Measurements from ENCODE around the gene HOMER3. TPM values are rescaled to one million over a fixed set of nuclear protein-coding genes. Genes with fewer than 3 reads are reported as not detected.
"Not testable (repeated sequence)": the region's sequence is repeated elsewhere in the genome, so short reads cannot be mapped to it uniquely, and the experiment has no call there.

The HOMER3 gene
- total RNA-seq, 1 donor from 2014 or later: 0.75 TPM

- no peak for DNase-seq (ENCODE audit: low spot score)
- H3K9me3 Mint-ChIP-seq: no peaks in the 10 kb centered on the region
- H3K4me1 Mint-ChIP-seq (ENCODE audit: low read depth): no peaks in the 10 kb centered on the region
- intact Hi-C loops (cut with micrococcal nuclease): no loop called here
- no peak overlapping the region for H3K4me3 Mint-ChIP-seq
- no peaks in the 10 kb centered on the region for H3K36me3 Mint-ChIP-seq (ENCODE audit: low read depth)
- H3K27me3 Mint-ChIP-seq (ENCODE audit: insufficient read depth): no peaks in the 10 kb centered on the region
- no peak overlapping the region for H3K27ac Mint-ChIP-seq
These were observed 29.1 kb upstream of the HOMER3 start for GRCh38 chr19:18969931-18970659.

- no peaks in the 10 kb centered on the region for H3K4me1 Mint-ChIP-seq (ENCODE audit: low read depth)
These were observed 26.5 kb upstream of the HOMER3 start for GRCh38 chr19:18967358-18968146.

DNA sequence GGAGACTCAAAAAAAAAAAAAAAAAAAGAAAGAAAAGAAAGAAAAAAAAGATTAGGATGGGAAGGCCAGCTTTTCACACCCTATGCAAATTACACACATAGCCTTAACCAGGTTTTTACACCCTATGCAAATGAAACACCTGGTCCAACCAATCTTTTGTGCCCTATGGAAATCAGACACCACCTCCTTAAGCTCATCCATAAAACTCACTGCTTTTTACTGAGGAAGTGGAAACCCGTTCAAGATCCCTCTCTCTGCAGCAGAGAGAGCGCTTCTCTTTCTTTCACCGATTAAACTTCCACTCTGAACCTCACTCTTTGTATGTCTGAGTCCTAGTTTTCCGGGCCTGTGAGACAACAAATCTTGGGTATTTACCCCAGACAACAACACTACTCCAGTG is 25.3 kb upstream of the HOMER3 start:
- Mint-ChIP-seq H3K9me3 (no peaks in the 10 kb centered on the region), H3K27ac (no peak overlapping the region), H3K4me3 (no peak overlapping the region), H3K36me3 (ENCODE audit: low read depth) (no peaks in the 10 kb centered on the region), H3K27me3 (ENCODE audit: insufficient read depth) (peaks cover 15% of the 10 kb centered on the region), H3K4me1 (ENCODE audit: low read depth) (peaks cover 11% of the 10 kb centered on the region)
- intact Hi-C loops (cut with micrococcal nuclease): no loop called here
- no peak for DNase-seq (ENCODE audit: low spot score)

More at GRCh38 chr19:18967358-18968146, 26.5 kb upstream of the HOMER3 start:
- peaks cover 6% of the 10 kb centered on the region for H3K27me3 Mint-ChIP-seq (ENCODE audit: insufficient read depth)
- H3K9me3 Mint-ChIP-seq: no peaks in the 10 kb centered on the region
- no peak overlapping the region for H3K4me3 Mint-ChIP-seq
- DNase-seq (ENCODE audit: low spot score): no peak
- H3K36me3 Mint-ChIP-seq (ENCODE audit: low read depth): no peaks in the 10 kb centered on the region
- H3K27ac Mint-ChIP-seq: peak overlapping the region; percentile 48
- intact Hi-C loops (cut with micrococcal nuclease): no loop called here

- H3K36me3 Mint-ChIP-seq (ENCODE audit: low read depth): no peaks in the 10 kb centered on the region
- H3K4me3 Mint-ChIP-seq: no peak overlapping the region
- H3K27me3 Mint-ChIP-seq (ENCODE audit: insufficient read depth): peaks cover 18% of the 10 kb centered on the region
- H3K4me1 Mint-ChIP-seq (ENCODE audit: low read depth): peaks cover 13% of the 10 kb centered on the region
- DNase-seq (ENCODE audit: low spot score): no peak
- intact Hi-C loops (cut with micrococcal nuclease): no loop called here
- no peak overlapping the region for H3K27ac Mint-ChIP-seq
- H3K9me3 Mint-ChIP-seq: no peaks in the 10 kb centered on the region
These were observed 23.1 kb upstream of the HOMER3 start for GRCh38 chr19:18964121-18964520.

- H3K27me3 Mint-ChIP-seq (ENCODE audit: insufficient read depth): peaks cover 18% of the 10 kb centered on the region
- no peak overlapping the region for H3K4me3 Mint-ChIP-seq
- DNase-seq (ENCODE audit: low spot score): no peak
- intact Hi-C loops (cut with micrococcal nuclease): no loop called here
- H3K36me3 Mint-ChIP-seq (ENCODE audit: low read depth): no peaks in the 10 kb centered on the region
- H3K4me1 Mint-ChIP-seq (ENCODE audit: low read depth): peaks cover 13% of the 10 kb centered on the region
- H3K27ac Mint-ChIP-seq: no peak overlapping the region
- no peaks in the 10 kb centered on the region for H3K9me3 Mint-ChIP-seq
These were observed 21.0 kb upstream of the HOMER3 start for GRCh38 chr19:18961767-18962620.

- peaks cover 13% of the 10 kb centered on the region for H3K4me1 Mint-ChIP-seq (ENCODE audit: low read depth)
- H3K27ac Mint-ChIP-seq: no peak overlapping the region
- no peak overlapping the region for H3K4me3 Mint-ChIP-seq
- no peak for DNase-seq (ENCODE audit: low spot score)
- no peaks in the 10 kb centered on the region for H3K9me3 Mint-ChIP-seq
- peaks cover 18% of the 10 kb centered on the region for H3K27me3 Mint-ChIP-seq (ENCODE audit: insufficient read depth)
- intact Hi-C loops (cut with micrococcal nuclease): no loop called here
- no peaks in the 10 kb centered on the region for H3K36me3 Mint-ChIP-seq (ENCODE audit: low read depth)
These were observed 19.4 kb upstream of the HOMER3 start for GRCh38 chr19:18960370-18960769.

- no peaks in the 10 kb centered on the region for H3K4me1 Mint-ChIP-seq (ENCODE audit: low read depth)
- intact Hi-C loops (cut with micrococcal nuclease): no loop called here
- no peak for DNase-seq (ENCODE audit: low spot score)
- no peak overlapping the region for H3K4me3 Mint-ChIP-seq
- H3K9me3 Mint-ChIP-seq: no peaks in the 10 kb centered on the region
- no peaks in the 10 kb centered on the region for H3K36me3 Mint-ChIP-seq (ENCODE audit: low read depth)
- peaks cover 6% of the 10 kb centered on the region for H3K27me3 Mint-ChIP-seq (ENCODE audit: insufficient read depth)
- no peak overlapping the region for H3K27ac Mint-ChIP-seq
These were observed 14.0 kb upstream of the HOMER3 start for GRCh38 chr19:18955042-18955441.

GRCh38 chr19:18954094-18954493 is 13.1 kb upstream of the HOMER3 start:
- DNase-seq (ENCODE audit: low spot score): no peak
- H3K4me1 Mint-ChIP-seq (ENCODE audit: low read depth): no peaks in the 10 kb centered on the region
- intact Hi-C loops (cut with micrococcal nuclease): no loop called here
- no peak overlapping the region for H3K4me3 Mint-ChIP-seq
- H3K27me3 Mint-ChIP-seq (ENCODE audit: insufficient read depth): peaks cover 6% of the 10 kb centered on the region
- no peak overlapping the region for H3K27ac Mint-ChIP-seq
- no peaks in the 10 kb centered on the region for H3K36me3 Mint-ChIP-seq (ENCODE audit: low read depth)
- no peaks in the 10 kb centered on the region for H3K9me3 Mint-ChIP-seq

GRCh38 chr19:18952364-18953003 is 11.5 kb upstream of the HOMER3 start:
- DNase-seq (ENCODE audit: low spot score); H3K4me3 Mint-ChIP-seq; H3K9me3 Mint-ChIP-seq; intact Hi-C loops (cut with micrococcal nuclease); H3K36me3 Mint-ChIP-seq (ENCODE audit: low read depth); H3K27ac Mint-ChIP-seq; H3K4me1 Mint-ChIP-seq (ENCODE audit: low read depth); H3K27me3 Mint-ChIP-seq (ENCODE audit: insufficient read depth): not testable (repeated sequence)

DNA sequence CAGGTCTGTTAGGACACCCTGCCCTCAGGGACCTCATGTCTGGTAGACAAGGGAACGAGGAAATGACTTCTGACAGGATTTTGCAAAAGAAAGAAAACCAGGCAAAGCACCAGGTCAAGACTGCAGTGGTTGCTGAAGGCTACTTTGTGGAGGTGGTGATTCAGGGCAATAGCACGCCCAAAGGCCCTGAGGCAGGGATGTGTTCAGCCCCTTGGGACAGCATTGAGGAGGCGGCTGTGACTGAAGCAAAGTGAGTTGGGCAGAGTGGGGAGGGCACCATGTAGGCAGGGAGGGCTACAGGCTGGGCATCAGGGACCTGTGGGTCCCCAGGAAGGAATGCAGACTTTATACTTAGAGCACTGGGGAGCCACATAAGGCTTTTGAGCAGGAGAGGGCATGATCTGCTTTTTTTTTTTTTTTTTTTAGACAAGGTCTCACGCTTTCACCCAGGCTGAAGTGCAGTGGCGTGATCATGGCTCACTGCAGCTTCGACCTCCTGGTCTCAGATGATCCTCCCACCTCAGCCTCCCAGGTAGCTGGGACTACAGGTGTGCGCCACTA is 10.8 kb upstream of the HOMER3 start:
- Mint-ChIP-seq H3K4me1 (ENCODE audit: low read depth) (no peaks in the 10 kb centered on the region), H3K27me3 (ENCODE audit: insufficient read depth) (peaks cover 6% of the 10 kb centered on the region), H3K9me3 (no peaks in the 10 kb centered on the region), H3K4me3 (no peak overlapping the region), H3K27ac (no peak overlapping the region), H3K36me3 (ENCODE audit: low read depth) (no peaks in the 10 kb centered on the region)
- intact Hi-C loops (cut with micrococcal nuclease): no loop called here
- DNase-seq (ENCODE audit: low spot score): no peak

GRCh38 chr19:18949858-18950257 is 8.8 kb upstream of the HOMER3 start:
- H3K4me1 Mint-ChIP-seq (ENCODE audit: low read depth): no peaks in the 10 kb centered on the region

DNA sequence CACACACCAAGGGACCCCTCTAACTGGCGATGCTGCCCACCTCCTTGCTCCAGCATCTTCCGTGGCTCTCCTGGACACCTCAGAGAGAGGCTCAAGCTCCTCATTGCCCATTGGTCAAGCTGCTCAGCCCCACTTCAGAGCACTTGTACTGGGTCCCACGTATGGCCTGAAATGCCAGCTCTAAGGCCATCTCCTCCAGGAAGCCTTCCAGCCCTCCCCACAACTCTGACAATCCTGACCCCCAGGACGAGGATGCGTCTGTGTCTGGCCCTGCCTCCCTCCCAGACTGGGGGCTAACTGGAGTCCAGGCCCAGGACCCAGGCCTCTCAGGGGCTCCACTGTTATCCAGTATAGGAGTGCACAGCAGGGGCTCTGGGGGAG is 7.9 kb upstream of the HOMER3 start:
- no peak for DNase-seq (ENCODE audit: low spot score)
- Mint-ChIP-seq H3K36me3 (ENCODE audit: low read depth) (no peaks in the 10 kb centered on the region), H3K4me1 (ENCODE audit: low read depth) (no peaks in the 10 kb centered on the region), H3K27me3 (ENCODE audit: insufficient read depth) (peaks cover 11% of the 10 kb centered on the region), H3K4me3 (no peak overlapping the region), H3K9me3 (no peaks in the 10 kb centered on the region), H3K27ac (no peak overlapping the region)
- intact Hi-C loops (cut with micrococcal nuclease): no loop called here

More at GRCh38 chr19:18949858-18950257, 8.8 kb upstream of the HOMER3 start:
- Mint-ChIP-seq H3K27ac (no peak overlapping the region), H3K27me3 (ENCODE audit: insufficient read depth) (peaks cover 9% of the 10 kb centered on the region), H3K36me3 (ENCODE audit: low read depth) (no peaks in the 10 kb centered on the region), H3K4me3 (no peak overlapping the region), H3K9me3 (no peaks in the 10 kb centered on the region)
- intact Hi-C loops (cut with micrococcal nuclease): no loop called here
- DNase-seq (ENCODE audit: low spot score): no peak
